ENCODE measurements around the gene TACC3.

DNA sequence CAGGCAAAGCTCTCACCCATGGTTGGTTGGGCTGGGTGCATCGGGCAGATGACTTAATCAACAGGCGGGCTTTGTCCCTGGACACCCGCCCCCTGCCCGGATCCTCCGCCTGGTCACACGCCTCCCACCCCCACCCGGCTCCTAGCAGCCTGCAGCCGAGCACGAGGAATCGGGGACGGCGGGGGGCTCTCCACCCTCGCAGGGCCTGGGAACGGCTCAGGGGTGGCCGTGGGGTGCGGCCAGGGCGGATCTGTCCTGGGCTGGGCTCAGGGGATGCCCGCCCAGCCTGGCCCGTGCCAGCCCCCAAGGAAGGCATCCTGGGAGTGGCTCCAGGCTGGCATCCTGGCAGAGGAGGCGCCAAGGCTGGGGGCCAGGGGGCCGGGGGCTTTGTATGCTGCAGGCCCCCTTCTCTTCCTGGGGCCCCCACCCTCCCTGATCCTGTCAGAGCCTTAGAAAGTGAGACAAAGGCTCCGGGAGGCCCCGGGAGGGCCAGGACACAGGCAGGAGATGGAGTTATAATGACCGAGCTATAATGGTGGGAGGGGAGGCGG lies 39.3 kb downstream of the TACC3 start:
- TF ChIP-seq CTCF (IDR thresholded peaks at IDR 0.05) (no peak), POLR2A (IDR thresholded peaks at IDR 0.05) (no peak)
